Astrocyte of the spinal cord (primary cell): ENCODE data around the gene MEF2B.

Source experiments
- DNase-seq: peaks from one replicate; pipeline ENCODE4 v3.0.0; 2011; ENCODE audit warnings: low read depth, low spot score
- H3K4me3 ChIP-seq: 2 replicates; pipeline ENCODE4 v1.5.1; 2011; ENCODE audit warnings: low read depth, mild to moderate bottlenecking, low read length, moderate library complexity
- CTCF ChIP-seq: IDR thresholded peaks from 2 replicates; pipeline ENCODE4 v1.5.1; 2012; ENCODE audit warnings: low read depth, mild to moderate bottlenecking, low read length, inconsistent platforms
- in situ Hi-C: cut with HindIII; loops from 2 replicates; pipeline ENCODE4 v1.10.0; 2017; ENCODE audit warnings: low sequenced_read_pairs

MEF2B gene

GRCh38 chr19:19170053-19170872 is at the start of gene MEF2B:
Gene MEF2B (minus strand): TSS chr19:19170263. CDS start chr19:19150735, 19,528 bp downstream.
- no peak within 1 kb of the TSS for H3K4me3 ChIP-seq
- no peak for TF ChIP-seq CTCF
- DNase-seq = peak; percentile 55
- in situ Hi-C loops = no loop called here

GRCh38 chr19:19218911-19219310 is 48.8 kb upstream of the MEF2B start:
- in situ Hi-C loops = no loop called here
- TF ChIP-seq CTCF = no peak
- DNase-seq = no peak
- no peak overlapping the region for H3K4me3 ChIP-seq

- TF ChIP-seq CTCF = peak; percentile 21
- DNase-seq = peak; percentile 14
- no peak overlapping the region for H3K4me3 ChIP-seq
- in situ Hi-C loops = no loop called here
Measured at GRCh38 chr19:19217099-19217498, 47.0 kb upstream of the MEF2B start.

GRCh38 chr19:19215792-19216191 is 45.7 kb upstream of the MEF2B start:
- no peak overlapping the region for H3K4me3 ChIP-seq
- in situ Hi-C loops = no loop called here
- no peak for DNase-seq
- no peak for TF ChIP-seq CTCF

GRCh38 chr19:19214892-19215291 is 44.8 kb upstream of the MEF2B start:
- DNase-seq = peak; percentile 29
- in situ Hi-C loops = no loop called here
- no peak for TF ChIP-seq CTCF
- no peak overlapping the region for H3K4me3 ChIP-seq

GRCh38 chr19:19214159-19214490 is 44.1 kb upstream of the MEF2B start:
- DNase-seq = no peak
- no peak overlapping the region for H3K4me3 ChIP-seq
- in situ Hi-C loops = no loop called here
- TF ChIP-seq CTCF = no peak
